NB4 (cell line): ENCODE results near the gene NCK2.

Experiments
- DNase-seq: peaks from one replicate; pipeline ENCODE4 v3.0.0; 2010; ENCODE audit warnings: low read depth
- H3K4me3 ChIP-seq: one replicate; pipeline ENCODE4 v1.5.1; 2011; ENCODE audit warnings: mild to moderate bottlenecking, low read depth, low read length, moderate library complexity
- CTCF ChIP-seq: IDR thresholded peaks from one replicate; pipeline ENCODE4 v1.5.1; 2012; ENCODE audit warnings: low read depth, low read length
- MAX ChIP-seq: IDR thresholded peaks from 2 replicates; pipeline ENCODE4 v1.6.1; 2011; ENCODE audit warnings: low read depth, low read length
- MYC ChIP-seq: IDR thresholded peaks from 2 replicates; pipeline ENCODE4 v1.6.1; 2011; ENCODE audit warnings: low read depth, low read length
- POLR2A ChIP-seq: IDR thresholded peaks from 2 replicates; pipeline ENCODE4 v1.6.1; 2011; ENCODE audit warnings: mild to moderate bottlenecking; ENCODE audit not compliant: insufficient read length; ENCODE audit errors: extremely low read depth

Gene NCK2

GRCh38 chr2:105744909-105745853, at the start of gene NCK2:
NCK2 (plus strand) TSS chr2:105744912; CDS start chr2:105855064, 110,152 bp downstream.
- DNase-seq: peak; percentile 68
- TF ChIP-seq MAX: no peak
- TF ChIP-seq CTCF: no peak
- TF ChIP-seq MYC: no peak
- TF ChIP-seq POLR2A: peak; percentile 21
- peak within 1 kb of the TSS; percentile 71 for H3K4me3 ChIP-seq

DNA sequence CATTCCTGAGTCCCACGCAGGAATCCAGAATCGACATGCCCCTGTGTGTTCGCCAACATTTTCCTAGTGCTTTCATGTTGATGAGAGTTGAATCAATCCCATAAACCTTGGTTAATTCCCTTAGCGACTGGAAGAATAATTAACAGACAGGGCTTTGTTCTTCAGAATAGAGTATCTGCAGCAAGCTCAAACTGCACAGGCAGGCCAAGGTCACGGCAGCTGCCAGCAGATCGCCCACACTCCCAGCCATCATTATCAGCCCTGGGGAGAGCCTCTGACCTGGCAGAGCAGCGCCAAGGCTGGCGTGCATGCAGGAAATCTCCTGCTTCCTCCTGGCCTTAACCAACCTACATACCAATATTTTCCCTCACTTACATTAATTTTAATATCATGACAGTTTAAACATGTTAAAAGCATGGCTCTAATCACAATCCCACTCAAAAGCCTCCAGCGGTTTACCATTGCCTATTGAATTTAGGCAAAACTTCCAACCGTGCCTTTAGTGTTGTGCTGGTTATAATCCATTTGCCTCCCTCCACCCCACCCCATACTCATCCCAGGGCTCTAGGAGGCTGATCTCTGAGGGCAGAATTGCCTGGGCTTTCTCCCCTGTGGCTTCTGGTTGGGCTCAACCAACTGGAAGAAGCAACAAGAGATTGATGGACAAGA, 46.8 kb upstream of the NCK2 start:
- no peak overlapping the region for H3K4me3 ChIP-seq
- no peak for DNase-seq
- TF ChIP-seq POLR2A (no peak), CTCF (no peak), MAX (no peak), MYC (no peak)

GRCh38 chr2:105698820-105699219, 45.9 kb upstream of the NCK2 start:
- DNase-seq: no peak
- no peak overlapping the region for H3K4me3 ChIP-seq
- no peak for TF ChIP-seq MAX
- no peak for TF ChIP-seq POLR2A
- no peak for TF ChIP-seq MYC
- TF ChIP-seq CTCF: no peak

DNA sequence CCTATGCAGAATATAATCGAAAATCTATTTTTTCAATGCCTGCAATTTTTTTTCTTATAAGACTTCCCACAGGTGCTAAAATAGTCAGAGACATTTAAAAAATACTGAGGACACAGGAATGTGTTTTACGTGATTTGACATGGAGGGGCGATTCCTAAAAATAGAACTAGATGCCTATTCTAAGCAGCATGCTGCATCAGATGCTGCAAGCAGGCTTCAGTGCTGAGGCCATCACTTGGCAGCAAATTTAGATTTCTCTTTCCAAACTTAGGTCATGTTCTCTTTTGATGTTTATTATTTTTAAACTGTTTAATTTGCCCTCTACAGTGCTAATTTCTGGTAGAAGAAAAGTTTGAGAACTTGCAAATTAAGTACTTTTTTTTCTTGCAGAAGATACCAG, 43.7 kb upstream of the NCK2 start:
- TF ChIP-seq MAX: no peak
- TF ChIP-seq MYC: no peak
- no peak for TF ChIP-seq CTCF
- no peak for TF ChIP-seq POLR2A
- no peak for DNase-seq
- H3K4me3 ChIP-seq: no peak overlapping the region

GRCh38 chr2:105708697-105709096, 36.0 kb upstream of the NCK2 start:
- DNase-seq: no peak
- no peak overlapping the region for H3K4me3 ChIP-seq
- TF ChIP-seq MAX (no peak), CTCF (no peak), POLR2A (no peak), MYC (no peak)
